Renal cortical epithelial cell (primary cell): ENCODE data around the gene MRPS11. TPM values are rescaled to one million over a fixed set of nuclear protein-coding genes. Genes with fewer than 3 reads are reported as not detected.

ENCODE experiments used
- DNase-seq: peaks from one replicate; pipeline ENCODE4 v3.0.0-alpha.2; 2011; ENCODE audit warnings: low read depth
- total RNA-seq: library from RNA; depleted of rRNA; stranded (reverse); fragments of >200 nt; gene quantifications from 2 replicates; pipeline ENCODE4 v1.2.3, GENCODE V29; 2014

Gene MRPS11
- total RNA-seq: 28.1 and 35.4 TPM in 2 replicates

GRCh38 chr15:88467073-88467934, at the start of gene MRPS11, which contains the start of gene MRPL46:
MRPS11 (plus strand) TSS chr15:88467708; CDS start chr15:88467718, 10 bp downstream.
MRPL46 (minus strand) TSS chr15:88467388; CDS start chr15:88467377, 11 bp downstream.
- DNase-seq: peak; percentile 74

- DNase-seq: peak; percentile 19
These were observed 47.7 kb upstream of the MRPS11 start for GRCh38 chr15:88419830-88420229.

- no peak for DNase-seq
These were observed 44.2 kb upstream of the MRPS11 start for GRCh38 chr15:88423331-88423730.

- DNase-seq: no peak
These were observed 41.2 kb upstream of the MRPS11 start for GRCh38 chr15:88426304-88426703.

- no peak for DNase-seq
These were observed 39.5 kb upstream of the MRPS11 start for GRCh38 chr15:88428053-88428452.

- no peak for DNase-seq
These were observed 38.5 kb upstream of the MRPS11 start for GRCh38 chr15:88428805-88429605.

GRCh38 chr15:88430051-88430450, 37.5 kb upstream of the MRPS11 start:
- DNase-seq: no peak

- no peak for DNase-seq
These were observed 36.1 kb upstream of the MRPS11 start for GRCh38 chr15:88431441-88431840.

GRCh38 chr15:88433046-88433685, 34.3 kb upstream of the MRPS11 start:
- DNase-seq: no peak

GRCh38 chr15:88434106-88434505, 33.4 kb upstream of the MRPS11 start:
- peak; percentile 16 for DNase-seq

GRCh38 chr15:88438181-88438580, 29.3 kb upstream of the MRPS11 start:
- DNase-seq: no peak

GRCh38 chr15:88440021-88440420, 27.5 kb upstream of the MRPS11 start:
- DNase-seq: peak; percentile 81

GRCh38 chr15:88441076-88441730, 26.3 kb upstream of the MRPS11 start:
- DNase-seq: no peak

GRCh38 chr15:88447206-88447605, 20.3 kb upstream of the MRPS11 start:
- no peak for DNase-seq

GRCh38 chr15:88447741-88448140, 19.8 kb upstream of the MRPS11 start:
- no peak for DNase-seq

- DNase-seq: no peak
These were observed 18.5 kb upstream of the MRPS11 start for GRCh38 chr15:88448991-88449461.

GRCh38 chr15:88449581-88449980, 17.9 kb upstream of the MRPS11 start:
- DNase-seq: no peak

GRCh38 chr15:88450125-88450798, 17.2 kb upstream of the MRPS11 start:
- DNase-seq: peak; percentile 42

GRCh38 chr15:88453651-88454050, 13.9 kb upstream of the MRPS11 start:
- no peak for DNase-seq

- DNase-seq: no peak
These were observed 13.3 kb upstream of the MRPS11 start for GRCh38 chr15:88454236-88454635.
